K562 (cell line): ENCODE results near the gene UNC119.

Experiments used
- BACH1 ChIP-seq: fragments of 200-800 bp; sonication (Bioruptor generic); IDR thresholded peaks from 2 replicates; pipeline ENCODE4 v1.6.1; 2016; ENCODE audit warnings: missing genetic modification characterization, missing compliant biosample characterization
- EZH2 ChIP-seq: IDR thresholded peaks from 2 replicates; pipeline ENCODE4 v1.6.1; 2012; ENCODE audit warnings: low read depth, mild to moderate bottlenecking, inconsistent platforms, low read length, borderline replicate concordance
- HMG20A ChIP-seq: fragments of 450-650 bp; formaldehyde crosslinking; conservative IDR thresholded peaks from 2 replicates; pipeline ENCODE4 v1.4.0; 2020; ENCODE audit warnings: mild to moderate bottlenecking, mixed read lengths
- MAX ChIP-seq: sonication (generic); formaldehyde crosslinking; IDR thresholded peaks from 2 replicates; pipeline ENCODE4 v1.9.0; 2022; ENCODE audit warnings: mild to moderate bottlenecking, missing genetic modification reagents
- NFIC ChIP-seq: fragments of 450-650 bp; IDR thresholded peaks from 2 replicates; pipeline ENCODE4 v1.6.1; 2017; ENCODE audit warnings: mild to moderate bottlenecking, inconsistent platforms
- RBBP5 ChIP-seq: fragments of 200-600 bp; sonication (generic); IDR thresholded peaks from 2 replicates; pipeline ENCODE4 v1.6.1; 2012; ENCODE audit warnings: borderline replicate concordance, mild to moderate bottlenecking, low read length, control low read depth, inconsistent platforms; ENCODE audit not compliant: insufficient read depth, poor library complexity, severe bottlenecking
- ZNF24 ChIP-seq: fragments of 450-650 bp; IDR thresholded peaks from 2 replicates; pipeline ENCODE4 v1.6.1; 2016
- ZNF740 ChIP-seq, 3 experiments: fragments of 200-800 bp in 1 of 3; sonication (Bioruptor generic) in 1 of 3; sonication (generic) in 1 of 3; formaldehyde crosslinking in 1 of 3; IDR thresholded peaks; 2 replicates each; pipeline versions ENCODE4 v1.6.1 to v1.8.0; 2016 to 2022; ENCODE audit warnings: mild to moderate bottlenecking in 2 of 3, missing compliant biosample characterization in 2 of 3, missing genetic modification characterization in 2 of 3, missing genetic modification reagents in 1 of 3
- ZNF766 ChIP-seq: fragments of 200-800 bp; sonication (Bioruptor generic); conservative IDR thresholded peaks from 2 replicates; pipeline ENCODE4 v1.6.1; 2016; ENCODE audit warnings: missing genetic modification characterization, missing compliant biosample characterization
- TF ChIP-seq, protein P1 (sequence below), 3 experiments: fragments of 200-800 bp in 1 of 3; fragments of 250-450 bp in 1 of 3; fragments of 450-650 bp in 1 of 3; sonication (Bioruptor Pico) in 1 of 3; sonication (Bioruptor generic) in 1 of 3; formaldehyde crosslinking in 1 of 3; IDR thresholded peaks; 2 replicates each; pipeline versions ENCODE4 v1.6.1 to v1.8.0; 2016 to 2022; ENCODE audit warnings: mild to moderate bottlenecking in 2 of 3, missing genetic modification characterization in 2 of 3, missing compliant biosample characterization in 1 of 3, moderate library complexity in 1 of 3
- TF ChIP-seq, protein P2 (sequence below), 2 experiments: fragments of 450-650 bp; formaldehyde crosslinking in 1 of 2; IDR thresholded peaks; 2 replicates each; pipeline versions ENCODE4 v1.4.0 to v1.6.1; 2014 to 2020; ENCODE audit warnings: mild to moderate bottlenecking in 2 of 2, borderline replicate concordance in 1 of 2, low read depth in 1 of 2

DNA sequence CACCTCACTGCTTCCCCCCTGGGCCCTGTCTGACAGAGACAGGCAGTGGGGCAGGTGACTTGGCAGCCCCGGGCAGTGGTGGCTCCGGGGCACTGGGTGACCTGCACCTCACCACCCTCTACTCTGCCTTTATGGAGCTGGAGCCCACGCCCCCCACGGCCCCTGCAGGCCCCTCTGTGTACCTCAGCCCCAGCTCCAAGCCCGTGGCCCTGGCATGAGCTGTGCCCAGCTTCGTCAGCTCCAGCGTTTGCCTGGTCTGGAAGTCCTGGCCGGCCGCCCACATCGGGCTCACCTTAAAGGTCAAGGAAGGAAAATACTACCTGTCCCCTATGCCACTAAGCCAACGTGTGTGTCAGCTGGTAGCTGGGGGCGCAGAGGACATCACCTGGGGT lies 15.2 kb downstream of the UNC119 start:
- TF ChIP-seq MAX (CRISPR knock-in tag) (no peak), ZNF24 (no peak), HMG20A (CRISPR knock-in tag) (no peak), EZH2 (no peak), ZNF766 (CRISPR knock-in tag) (no peak), RBBP5 (no peak), ZNF740 (CRISPR knock-in tag; IDR thresholded peaks at IDR 0.05) (no peak), ZNF740 (tag; IDR thresholded peaks at IDR 0.05) (no peak), NFIC (no peak), BACH1 (tag) (no peak)
- TF ChIP-seq, protein P1, sequence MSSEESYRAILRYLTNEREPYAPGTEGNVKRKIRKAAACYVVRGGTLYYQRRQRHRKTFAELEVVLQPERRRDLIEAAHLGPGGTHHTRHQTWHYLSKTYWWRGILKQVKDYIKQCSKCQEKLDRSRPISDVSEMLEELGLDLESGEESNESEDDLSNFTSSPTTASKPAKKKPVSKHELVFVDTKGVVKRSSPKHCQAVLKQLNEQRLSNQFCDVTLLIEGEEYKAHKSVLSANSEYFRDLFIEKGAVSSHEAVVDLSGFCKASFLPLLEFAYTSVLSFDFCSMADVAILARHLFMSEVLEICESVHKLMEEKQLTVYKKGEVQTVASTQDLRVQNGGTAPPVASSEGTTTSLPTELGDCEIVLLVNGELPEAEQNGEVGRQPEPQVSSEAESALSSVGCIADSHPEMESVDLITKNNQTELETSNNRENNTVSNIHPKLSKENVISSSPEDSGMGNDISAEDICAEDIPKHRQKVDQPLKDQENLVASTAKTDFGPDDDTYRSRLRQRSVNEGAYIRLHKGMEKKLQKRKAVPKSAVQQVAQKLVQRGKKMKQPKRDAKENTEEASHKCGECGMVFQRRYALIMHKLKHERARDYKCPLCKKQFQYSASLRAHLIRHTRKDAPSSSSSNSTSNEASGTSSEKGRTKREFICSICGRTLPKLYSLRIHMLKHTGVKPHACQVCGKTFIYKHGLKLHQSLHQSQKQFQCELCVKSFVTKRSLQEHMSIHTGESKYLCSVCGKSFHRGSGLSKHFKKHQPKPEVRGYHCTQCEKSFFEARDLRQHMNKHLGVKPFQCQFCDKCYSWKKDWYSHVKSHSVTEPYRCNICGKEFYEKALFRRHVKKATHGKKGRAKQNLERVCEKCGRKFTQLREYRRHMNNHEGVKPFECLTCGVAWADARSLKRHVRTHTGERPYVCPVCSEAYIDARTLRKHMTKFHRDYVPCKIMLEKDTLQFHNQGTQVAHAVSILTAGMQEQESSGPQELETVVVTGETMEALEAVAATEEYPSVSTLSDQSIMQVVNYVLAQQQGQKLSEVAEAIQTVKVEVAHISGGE (CRISPR knock-in tag; IDR thresholded peaks at IDR 0.05): no peak
- TF ChIP-seq, protein P2, sequence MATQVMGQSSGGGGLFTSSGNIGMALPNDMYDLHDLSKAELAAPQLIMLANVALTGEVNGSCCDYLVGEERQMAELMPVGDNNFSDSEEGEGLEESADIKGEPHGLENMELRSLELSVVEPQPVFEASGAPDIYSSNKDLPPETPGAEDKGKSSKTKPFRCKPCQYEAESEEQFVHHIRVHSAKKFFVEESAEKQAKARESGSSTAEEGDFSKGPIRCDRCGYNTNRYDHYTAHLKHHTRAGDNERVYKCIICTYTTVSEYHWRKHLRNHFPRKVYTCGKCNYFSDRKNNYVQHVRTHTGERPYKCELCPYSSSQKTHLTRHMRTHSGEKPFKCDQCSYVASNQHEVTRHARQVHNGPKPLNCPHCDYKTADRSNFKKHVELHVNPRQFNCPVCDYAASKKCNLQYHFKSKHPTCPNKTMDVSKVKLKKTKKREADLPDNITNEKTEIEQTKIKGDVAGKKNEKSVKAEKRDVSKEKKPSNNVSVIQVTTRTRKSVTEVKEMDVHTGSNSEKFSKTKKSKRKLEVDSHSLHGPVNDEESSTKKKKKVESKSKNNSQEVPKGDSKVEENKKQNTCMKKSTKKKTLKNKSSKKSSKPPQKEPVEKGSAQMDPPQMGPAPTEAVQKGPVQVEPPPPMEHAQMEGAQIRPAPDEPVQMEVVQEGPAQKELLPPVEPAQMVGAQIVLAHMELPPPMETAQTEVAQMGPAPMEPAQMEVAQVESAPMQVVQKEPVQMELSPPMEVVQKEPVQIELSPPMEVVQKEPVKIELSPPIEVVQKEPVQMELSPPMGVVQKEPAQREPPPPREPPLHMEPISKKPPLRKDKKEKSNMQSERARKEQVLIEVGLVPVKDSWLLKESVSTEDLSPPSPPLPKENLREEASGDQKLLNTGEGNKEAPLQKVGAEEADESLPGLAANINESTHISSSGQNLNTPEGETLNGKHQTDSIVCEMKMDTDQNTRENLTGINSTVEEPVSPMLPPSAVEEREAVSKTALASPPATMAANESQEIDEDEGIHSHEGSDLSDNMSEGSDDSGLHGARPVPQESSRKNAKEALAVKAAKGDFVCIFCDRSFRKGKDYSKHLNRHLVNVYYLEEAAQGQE (IDR thresholded peaks at IDR 0.05; ENCODE audit: borderline replicate concordance): no peak
- TF ChIP-seq, protein P2 (CRISPR knock-in tag; IDR thresholded peaks at IDR 0.05; ENCODE audit: low read depth): no peak
